Astrocyte (in vitro differentiated cells and primary cell): ENCODE measurements around the gene FIG4. TPM values are rescaled to one million over a fixed set of nuclear protein-coding genes. Genes with fewer than 3 reads are reported as not detected.

ENCODE experiments used
- DNase-seq: peaks from one replicate; pipeline ENCODE4 v3.0.0-alpha.2; 2010; ENCODE audit warnings: low read depth
- FAIRE-seq: peaks from 2 replicates; lab custom pipeline; 2011; peaks lifted over from hg19 to GRCh38; lab: Jason Lieb, UNC
- H2AFZ ChIP-seq: 2 replicates; pipeline ENCODE4 v1.6.0; 2012; ENCODE audit warnings: low read depth, low read length, inconsistent platforms
- H3K27ac ChIP-seq: 2 replicates; pipeline ENCODE4 v1.5.1; 2011; ENCODE audit warnings: low read depth, low read length, inconsistent platforms
- H3K27me3 ChIP-seq: 2 replicates; pipeline ENCODE4 v1.6.0; 2011; ENCODE audit warnings: low read length, inconsistent platforms; ENCODE audit not compliant: insufficient read depth
- H3K36me3 ChIP-seq: 2 replicates; pipeline ENCODE4 v1.5.1; 2011; ENCODE audit warnings: low read length, inconsistent platforms; ENCODE audit not compliant: insufficient read depth
- H3K4me1 ChIP-seq: 2 replicates; pipeline ENCODE4 v1.5.1; 2011; ENCODE audit warnings: low read length, inconsistent platforms; ENCODE audit not compliant: insufficient read depth
- H3K4me2 ChIP-seq: 2 replicates; pipeline ENCODE4 v1.6.0; 2012; ENCODE audit warnings: low read length, inconsistent platforms
- H3K4me3 ChIP-seq: 2 replicates; pipeline ENCODE4 v1.5.1; 2011; ENCODE audit warnings: low read depth, mild to moderate bottlenecking, low read length, inconsistent platforms; ENCODE audit not compliant: insufficient read depth
- H3K79me2 ChIP-seq: 2 replicates; pipeline ENCODE4 v1.6.0; 2012; ENCODE audit warnings: mild to moderate bottlenecking, low read length, inconsistent platforms; ENCODE audit not compliant: insufficient read depth
- H3K9ac ChIP-seq: 2 replicates; pipeline ENCODE4 v1.6.0; 2012; ENCODE audit warnings: mild to moderate bottlenecking, low read length, inconsistent platforms
- H3K9me3 ChIP-seq: 2 replicates; pipeline ENCODE4 v1.5.1; 2012; ENCODE audit warnings: low read depth, mild to moderate bottlenecking, low read length, inconsistent platforms; ENCODE audit not compliant: insufficient read depth
- H4K20me1 ChIP-seq: 2 replicates; pipeline ENCODE4 v1.6.0; 2012; ENCODE audit warnings: low read length, inconsistent platforms; ENCODE audit not compliant: insufficient read depth
- H3K27ac Mint-ChIP-seq: one replicate; pipeline ENCODE4 v1.8.0; 2021; ENCODE audit warnings: mild to moderate bottlenecking, mixed read lengths; ENCODE audit not compliant: unreplicated experiment
- H3K27me3 Mint-ChIP-seq: one replicate; pipeline ENCODE4 v1.8.0; 2021; ENCODE audit warnings: low read depth, mixed read lengths; ENCODE audit not compliant: unreplicated experiment
- H3K36me3 Mint-ChIP-seq: one replicate; pipeline ENCODE4 v1.8.0; 2021; ENCODE audit warnings: low read depth, mixed read lengths; ENCODE audit not compliant: unreplicated experiment
- H3K4me1 Mint-ChIP-seq: one replicate; pipeline ENCODE4 v1.8.0; 2021; ENCODE audit warnings: low read depth, mixed read lengths; ENCODE audit not compliant: unreplicated experiment
- H3K4me3 Mint-ChIP-seq: one replicate; pipeline ENCODE4 v1.8.0; 2021; ENCODE audit warnings: mild to moderate bottlenecking, moderate library complexity, mixed read lengths; ENCODE audit not compliant: unreplicated experiment
- H3K9me3 Mint-ChIP-seq: one replicate; pipeline ENCODE4 v1.8.0; 2021; ENCODE audit warnings: mild to moderate bottlenecking, mixed read lengths; ENCODE audit not compliant: unreplicated experiment
- CTCF ChIP-seq: IDR thresholded peaks from 2 replicates; pipeline ENCODE4 v1.5.1; 2011; ENCODE audit warnings: low read depth, mild to moderate bottlenecking, inconsistent platforms, low read length, moderate library complexity; ENCODE audit not compliant: insufficient read depth
- EZH2 ChIP-seq: IDR thresholded peaks from 2 replicates; pipeline ENCODE4 v1.6.1; 2012; ENCODE audit warnings: mild to moderate bottlenecking, low read length, inconsistent platforms; ENCODE audit not compliant: insufficient read depth
- total RNA-seq: library from RNA; stranded (reverse); gene quantifications from 2 replicates; pipeline ENCODE4 v1.2.1, GENCODE V29; 2021

Gene FIG4
- total RNA-seq, 1 donor from 2014 or later: 8.4 TPM

- H3K4me1 Mint-ChIP-seq: no peaks in the 10 kb centered on the region
- H3K9ac ChIP-seq: no peak overlapping the region
- H4K20me1 ChIP-seq: no peaks in the 10 kb centered on the region
- no peaks in the 10 kb centered on the region for H3K27me3 ChIP-seq
- H3K79me2 ChIP-seq: no peaks in the 10 kb centered on the region
- H3K4me3 Mint-ChIP-seq: no peak overlapping the region
- no peaks in the 10 kb centered on the region for H3K4me1 ChIP-seq
- no peak overlapping the region for H2AFZ ChIP-seq
- no peak for FAIRE-seq
- TF ChIP-seq EZH2 (no peak), CTCF (no peak)
- no peak overlapping the region for H3K27ac Mint-ChIP-seq
- no peaks in the 10 kb centered on the region for H3K36me3 Mint-ChIP-seq
- H3K36me3 ChIP-seq: peaks cover 2% of the 10 kb centered on the region
- no peak overlapping the region for H3K4me2 ChIP-seq
- no peaks in the 10 kb centered on the region for H3K9me3 ChIP-seq
- peaks cover 4% of the 10 kb centered on the region for H3K9me3 Mint-ChIP-seq
- H3K4me3 ChIP-seq: no peak overlapping the region
- no peaks in the 10 kb centered on the region for H3K27me3 Mint-ChIP-seq
- no peak for DNase-seq
- H3K27ac ChIP-seq: no peak overlapping the region
These were observed 116.8 kb downstream of the FIG4 start for GRCh38 chr6:109807881-109808280.

GRCh38 chr6:109808837-109809236 is 117.7 kb downstream of the FIG4 start:
- Histone ChIP-seq H3K27ac (no peak overlapping the region), H3K4me1 (no peaks in the 10 kb centered on the region), H3K4me3 (no peak overlapping the region), H3K27me3 (no peaks in the 10 kb centered on the region), H3K9me3 (no peaks in the 10 kb centered on the region), H3K9ac (no peak overlapping the region), H3K79me2 (no peaks in the 10 kb centered on the region), H3K4me2 (no peak overlapping the region), H4K20me1 (no peaks in the 10 kb centered on the region), H2AFZ (no peak overlapping the region), H3K36me3 (peaks cover 2% of the 10 kb centered on the region)
- no peaks in the 10 kb centered on the region for H3K4me1 Mint-ChIP-seq
- FAIRE-seq: no peak
- no peak overlapping the region for H3K4me3 Mint-ChIP-seq
- H3K36me3 Mint-ChIP-seq: no peaks in the 10 kb centered on the region
- peaks cover 4% of the 10 kb centered on the region for H3K9me3 Mint-ChIP-seq
- no peaks in the 10 kb centered on the region for H3K27me3 Mint-ChIP-seq
- TF ChIP-seq CTCF (no peak), EZH2 (no peak)
- H3K27ac Mint-ChIP-seq: no peak overlapping the region
- DNase-seq: no peak

- Mint-ChIP-seq H3K9me3 (peaks cover 1% of the 10 kb centered on the region), H3K27me3 (no peaks in the 10 kb centered on the region), H3K27ac (no peak overlapping the region), H3K4me1 (no peaks in the 10 kb centered on the region), H3K4me3 (no peak overlapping the region), H3K36me3 (peaks cover 2% of the 10 kb centered on the region)
- DNase-seq: no peak
- no peak for FAIRE-seq
- Histone ChIP-seq H2AFZ (no peak overlapping the region), H3K27ac (no peak overlapping the region), H3K27me3 (no peaks in the 10 kb centered on the region), H3K36me3 (no peaks in the 10 kb centered on the region), H3K9ac (no peak overlapping the region), H3K9me3 (no peaks in the 10 kb centered on the region), H3K79me2 (no peaks in the 10 kb centered on the region), H3K4me3 (no peak overlapping the region), H4K20me1 (no peaks in the 10 kb centered on the region), H3K4me1 (no peaks in the 10 kb centered on the region), H3K4me2 (no peak overlapping the region)
- TF ChIP-seq CTCF (no peak), EZH2 (no peak)
These were observed 124.0 kb downstream of the FIG4 start for GRCh38 chr6:109815054-109815453.
